SH-SY5Y (cell line): ENCODE results near the gene TAMM41.

Experiments used
- GATA2 ChIP-seq: IDR thresholded peaks from 2 replicates; pipeline ENCODE4 v1.6.1; 2011; ENCODE audit warnings: mild to moderate bottlenecking, low read depth, low read length
- GATA3 ChIP-seq: IDR thresholded peaks from 2 replicates; pipeline ENCODE4 v1.6.1; 2011; ENCODE audit warnings: low read depth, mild to moderate bottlenecking, low read length, moderate library complexity

- TF ChIP-seq GATA2 (no peak), GATA3 (no peak)
Observed at GRCh38 chr3:11810276-11810675, 36.4 kb downstream of the TAMM41 start.
